A549 (cell line): ENCODE measurements around the gene SARDH. TPM values are rescaled to one million over a fixed set of nuclear protein-coding genes. Genes with fewer than 3 reads are reported as not detected.
A peak's percentile ranks its signal among the peaks of the same experiment; 100 is the strongest.

Source experiments
- ATAC-seq, 2 experiments: fragments of 200-7000 bp in 1 of 2; fragments of >200 bp in 1 of 2; cut with Nextera tagmentation in 1 of 2; cut with Tn5 transposase in 1 of 2; 3 replicates each; pipeline versions ENCODE4 v1.8.0 to v1.9.1; 2018 to 2020; ENCODE audit warnings: mild to moderate bottlenecking in 1 of 2, moderate library complexity in 1 of 2
- CTCF ChIA-PET: fragments of 300-600 bp; sonication (Branson Sonifier 250); formaldehyde crosslinking; extraction: SDS; loops from one replicate; lab custom pipeline; 2021; ENCODE audit warnings: antibody characterized with exemption, inconsistent platforms; lab: Yijun Ruan, JAX
- POLR2A ChIA-PET: fragments of 350-600 bp; formaldehyde crosslinking; extraction: SDS; loops from one replicate; lab custom pipeline; 2021; ENCODE audit warnings: antibody characterized with exemption, inconsistent platforms; lab: Yijun Ruan, JAX
- DNase-seq, 2 experiments: peaks; one replicate each; pipeline versions ENCODE4 v3.0.0 to v3.0.0-alpha.2; 2011 to 2016; ENCODE audit warnings: low read depth in 1 of 2, low spot score in 1 of 2
- FAIRE-seq: peaks from 2 replicates; lab custom pipeline; 2011; peaks lifted over from hg19 to GRCh38; lab: Jason Lieb, UNC
- H3K27ac ChIP-seq, 2 experiments: fragments of >200 bp; sonication (Bioruptor Twin); formaldehyde crosslinking; 3 replicates each; pipeline ENCODE4 v1.5.1; 2016 to 2017
- H3K4me1 ChIP-seq: fragments of >200 bp; sonication (Bioruptor Twin); formaldehyde crosslinking; 3 replicates; pipeline ENCODE4 v1.6.1; 2016
- H3K4me2 ChIP-seq: fragments of >200 bp; sonication (Bioruptor Twin); formaldehyde crosslinking; 3 replicates; pipeline ENCODE4 v1.6.1; 2016
- H3K4me3 ChIP-seq: fragments of >200 bp; sonication (Bioruptor Twin); formaldehyde crosslinking; 3 replicates; pipeline ENCODE4 v1.5.1; 2016
- H3K9me3 ChIP-seq: fragments of >200 bp; sonication (Bioruptor Twin); formaldehyde crosslinking; 3 replicates; pipeline ENCODE4 v1.6.1; 2016
- CBX8 ChIP-seq: fragments of 200-600 bp; sonication (generic); IDR thresholded peaks from 2 replicates; pipeline ENCODE4 v1.6.1; 2016
- CEBPB ChIP-seq, 2 experiments: fragments of >200 bp in 1 of 2; sonication (Bioruptor Twin) in 1 of 2; formaldehyde crosslinking in 1 of 2; IDR thresholded peaks; 2 replicates each; pipeline ENCODE4 v1.6.1; 2012 to 2016
- CHD2 ChIP-seq: fragments of 150-350 bp; IDR thresholded peaks from 2 replicates; pipeline ENCODE4 v1.6.1; 2014; ENCODE audit warnings: low read length; ENCODE audit not compliant: partially characterized antibody
- CHD4 ChIP-seq: fragments of 200-600 bp; sonication (generic); IDR thresholded peaks from 2 replicates; pipeline ENCODE4 v1.6.1; 2016; ENCODE audit warnings: antibody characterized with exemption, mild to moderate bottlenecking, borderline replicate concordance
- EHF ChIP-seq: fragments of 250-450 bp; sonication (Bioruptor Pico); IDR thresholded peaks from 2 replicates; pipeline ENCODE4 v1.5.0; 2020; ENCODE audit warnings: mild to moderate bottlenecking
- EHMT2 ChIP-seq: fragments of 200-600 bp; sonication (generic); IDR thresholded peaks from 2 replicates; pipeline ENCODE4 v1.6.1; 2016; ENCODE audit warnings: antibody characterized with exemption, low read depth, mild to moderate bottlenecking, moderate library complexity
- FOSL2 ChIP-seq, 2 experiments: fragments of 450-650 bp in 1 of 2; fragments of >200 bp in 1 of 2; sonication (Bioruptor Twin) in 1 of 2; formaldehyde crosslinking; IDR thresholded peaks; 2 replicates each; pipeline versions ENCODE4 v1.5.0 to v1.6.1; 2016 to 2020; ENCODE audit warnings: mild to moderate bottlenecking in 1 of 2, moderate library complexity in 1 of 2
- HOXA7 ChIP-seq: fragments of 250-450 bp; sonication (Bioruptor Pico); IDR thresholded peaks from 2 replicates; pipeline ENCODE4 v1.5.0; 2020; ENCODE audit warnings: mild to moderate bottlenecking, moderate library complexity
- JUNB ChIP-seq: fragments of >200 bp; sonication (Bioruptor Twin); formaldehyde crosslinking; IDR thresholded peaks from 2 replicates; pipeline ENCODE4 v1.6.1; 2016
- KDM5A ChIP-seq: fragments of 200-600 bp; sonication (generic); IDR thresholded peaks from 2 replicates; pipeline ENCODE4 v1.6.1; 2016; ENCODE audit warnings: antibody characterized with exemption, mild to moderate bottlenecking
- MAFK ChIP-seq: fragments of 450-650 bp; IDR thresholded peaks from 2 replicates; pipeline ENCODE4 v1.6.1; 2014; ENCODE audit not compliant: partially characterized antibody
- MAZ ChIP-seq: fragments of 150-350 bp; IDR thresholded peaks from 2 replicates; pipeline ENCODE4 v1.6.1; 2014; ENCODE audit warnings: antibody characterized with exemption, low read depth, low read length, borderline replicate concordance
- POLR2A ChIP-seq: IDR thresholded peaks from 2 replicates; pipeline ENCODE4 v1.6.1; 2012; ENCODE audit warnings: mild to moderate bottlenecking, low read length
- POLR2AphosphoS2 ChIP-seq: conservative IDR thresholded peaks from 2 replicates; pipeline ENCODE4 v1.6.1; 2012; ENCODE audit warnings: low read length, improper control_type of control experiment, inconsistent platforms
- RAD21 ChIP-seq, 2 experiments: fragments of >200 bp in 1 of 2; sonication (Bioruptor Twin) in 1 of 2; formaldehyde crosslinking in 1 of 2; IDR thresholded peaks in 1 of 2; conservative IDR thresholded peaks in 1 of 2; 2 replicates in 1 of 2; 3 replicates in 1 of 2; pipeline ENCODE4 v1.6.1; 2012 to 2018; ENCODE audit warnings: inconsistent platforms in 1 of 2
- RCOR1 ChIP-seq: fragments of 150-350 bp; IDR thresholded peaks from 2 replicates; pipeline ENCODE4 v1.6.1; 2014; ENCODE audit warnings: antibody characterized with exemption, low read length, low read depth
- TFCP2L1 ChIP-seq: fragments of 250-450 bp; sonication (Bioruptor Pico); IDR thresholded peaks from 2 replicates; pipeline ENCODE4 v1.5.0; 2021; ENCODE audit warnings: mild to moderate bottlenecking
- USF2 ChIP-seq: fragments of 450-650 bp; IDR thresholded peaks from 2 replicates; pipeline ENCODE4 v1.6.1; 2014; ENCODE audit warnings: antibody characterized with exemption
- ZC3H11A ChIP-seq: fragments of 450-650 bp; IDR thresholded peaks from 2 replicates; pipeline ENCODE4 v1.6.1; 2014; ENCODE audit warnings: antibody characterized with exemption, mild to moderate bottlenecking
- ZFP36 ChIP-seq: fragments of 450-650 bp; IDR thresholded peaks from 2 replicates; pipeline ENCODE4 v1.6.1; 2014; ENCODE audit warnings: borderline replicate concordance; ENCODE audit not compliant: partially characterized antibody
- ZSCAN20 ChIP-seq: fragments of 250-450 bp; sonication (Bioruptor Pico); IDR thresholded peaks from 2 replicates; pipeline ENCODE4 v1.8.0; 2022; ENCODE audit warnings: mild to moderate bottlenecking, moderate library complexity
- WGBS: methylation state at CpG from one replicate; pipeline ENCODE4 v1.1.6; 2017; ENCODE audit errors: missing lambda C conversion rate; 5-methylcytosine and 5-hydroxymethylcytosine counted together
- polyA plus RNA-seq, 4 experiments: library from polyadenylated mRNA; depleted of rRNA in 3 of 4; stranded (reverse); fragments of >200 nt; fragmentation: RNase III in 1 of 4; extraction: RNeasy Plus Mini Kit Qiagen cat#74134 plus additional on column Dnase treatment in 1 of 4; gene quantifications; 2 replicates in 3 of 4; 3 replicates in 1 of 4; pipeline ENCODE4 v1.2.3, GENCODE V29; 2011 to 2017
- TF ChIP-seq, protein P1 (sequence below): IDR thresholded peaks from 2 replicates; pipeline ENCODE4 v1.6.1; 2012; ENCODE audit warnings: low read depth, borderline replicate concordance
- TF ChIP-seq, protein P2 (sequence below): fragments of >200 bp; sonication (Bioruptor Twin); formaldehyde crosslinking; IDR thresholded peaks from 3 replicates; pipeline ENCODE4 v1.6.1; 2016
- TF ChIP-seq, protein P3 (sequence below): fragments of 250-450 bp; sonication (Bioruptor Pico); IDR thresholded peaks from 2 replicates; pipeline ENCODE4 v1.5.0; 2021; ENCODE audit warnings: mild to moderate bottlenecking, moderate library complexity, borderline replicate concordance
- TF ChIP-seq, protein P4 (sequence below): fragments of 250-450 bp; sonication (Bioruptor Pico); IDR thresholded peaks from 2 replicates; pipeline ENCODE4 v1.5.0; 2020; ENCODE audit warnings: low read depth, mild to moderate bottlenecking, moderate library complexity

Gene SARDH
- polyA plus RNA-seq, 2 of the 4 experiments (the other 2 are of a cell fraction): 0.08 TPM; not detected in 1

- DNase-seq: no peak
- TF ChIP-seq POLR2AphosphoS2 (no peak), MAZ (no peak), CEBPB (IDR thresholded peaks at IDR 0.05) (no peak), JUNB (no peak), FOSL2 (IDR thresholded peaks at IDR 0.05) (no peak), FOSL2 (CRISPR knock-in tag; IDR thresholded peaks at IDR 0.05) (no peak), TFCP2L1 (no peak), ZC3H11A (no peak), POLR2A (no peak), ZFP36 (no peak), RCOR1 (no peak), CHD4 (no peak), RAD21 (conservative IDR thresholded peaks at IDR 0.05 in 1 of 2, IDR thresholded peaks at IDR 0.05 in 1 of 2) (no peak), CHD2 (no peak)
- TF ChIP-seq, protein P1, sequence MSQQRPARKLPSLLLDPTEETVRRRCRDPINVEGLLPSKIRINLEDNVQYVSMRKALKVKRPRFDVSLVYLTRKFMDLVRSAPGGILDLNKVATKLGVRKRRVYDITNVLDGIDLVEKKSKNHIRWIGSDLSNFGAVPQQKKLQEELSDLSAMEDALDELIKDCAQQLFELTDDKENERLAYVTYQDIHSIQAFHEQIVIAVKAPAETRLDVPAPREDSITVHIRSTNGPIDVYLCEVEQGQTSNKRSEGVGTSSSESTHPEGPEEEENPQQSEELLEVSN: no peak
- TF ChIP-seq, protein P2, sequence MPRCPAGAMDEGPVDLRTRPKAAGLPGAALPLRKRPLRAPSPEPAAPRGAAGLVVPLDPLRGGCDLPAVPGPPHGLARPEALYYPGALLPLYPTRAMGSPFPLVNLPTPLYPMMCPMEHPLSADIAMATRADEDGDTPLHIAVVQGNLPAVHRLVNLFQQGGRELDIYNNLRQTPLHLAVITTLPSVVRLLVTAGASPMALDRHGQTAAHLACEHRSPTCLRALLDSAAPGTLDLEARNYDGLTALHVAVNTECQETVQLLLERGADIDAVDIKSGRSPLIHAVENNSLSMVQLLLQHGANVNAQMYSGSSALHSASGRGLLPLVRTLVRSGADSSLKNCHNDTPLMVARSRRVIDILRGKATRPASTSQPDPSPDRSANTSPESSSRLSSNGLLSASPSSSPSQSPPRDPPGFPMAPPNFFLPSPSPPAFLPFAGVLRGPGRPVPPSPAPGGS: no peak
- TF ChIP-seq, protein P3, sequence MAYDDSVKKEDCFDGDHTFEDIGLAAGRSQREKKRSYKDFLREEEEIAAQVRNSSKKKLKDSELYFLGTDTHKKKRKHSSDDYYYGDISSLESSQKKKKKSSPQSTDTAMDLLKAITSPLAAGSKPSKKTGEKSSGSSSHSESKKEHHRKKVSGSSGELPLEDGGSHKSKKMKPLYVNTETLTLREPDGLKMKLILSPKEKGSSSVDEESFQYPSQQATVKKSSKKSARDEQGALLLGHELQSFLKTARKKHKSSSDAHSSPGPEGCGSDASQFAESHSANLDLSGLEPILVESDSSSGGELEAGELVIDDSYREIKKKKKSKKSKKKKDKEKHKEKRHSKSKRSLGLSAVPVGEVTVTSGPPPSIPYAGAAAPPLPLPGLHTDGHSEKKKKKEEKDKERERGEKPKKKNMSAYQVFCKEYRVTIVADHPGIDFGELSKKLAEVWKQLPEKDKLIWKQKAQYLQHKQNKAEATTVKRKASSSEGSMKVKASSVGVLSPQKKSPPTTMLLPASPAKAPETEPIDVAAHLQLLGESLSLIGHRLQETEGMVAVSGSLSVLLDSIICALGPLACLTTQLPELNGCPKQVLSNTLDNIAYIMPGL (CRISPR knock-in tag): no peak
- Histone ChIP-seq H3K4me2 (no peak overlapping the region), H3K9me3 (no peaks in the 10 kb centered on the region), H3K27ac (no peak overlapping the region), H3K4me3 (no peak overlapping the region), H3K4me1 (0 out of 3 replicates have a peak, but pooled peaks cover 5% of the 10 kb centered on the region)
- CTCF ChIA-PET: interaction anchor here (1.0 to 1.3 kb wide), 2 partner anchors 11 to 51 kb away, joined by 3 read pairs; no protein-coding TSS in a partner anchor
- 71% methylated on average over 22 of the region's 25 CpGs for WGBS
- ATAC-seq: no peak
- FAIRE-seq: no peak
- POLR2A ChIA-PET: no interaction called here
Observed at GRCh38 chr9:133692364-133692985, 45.7 kb downstream of the SARDH start.

DNA sequence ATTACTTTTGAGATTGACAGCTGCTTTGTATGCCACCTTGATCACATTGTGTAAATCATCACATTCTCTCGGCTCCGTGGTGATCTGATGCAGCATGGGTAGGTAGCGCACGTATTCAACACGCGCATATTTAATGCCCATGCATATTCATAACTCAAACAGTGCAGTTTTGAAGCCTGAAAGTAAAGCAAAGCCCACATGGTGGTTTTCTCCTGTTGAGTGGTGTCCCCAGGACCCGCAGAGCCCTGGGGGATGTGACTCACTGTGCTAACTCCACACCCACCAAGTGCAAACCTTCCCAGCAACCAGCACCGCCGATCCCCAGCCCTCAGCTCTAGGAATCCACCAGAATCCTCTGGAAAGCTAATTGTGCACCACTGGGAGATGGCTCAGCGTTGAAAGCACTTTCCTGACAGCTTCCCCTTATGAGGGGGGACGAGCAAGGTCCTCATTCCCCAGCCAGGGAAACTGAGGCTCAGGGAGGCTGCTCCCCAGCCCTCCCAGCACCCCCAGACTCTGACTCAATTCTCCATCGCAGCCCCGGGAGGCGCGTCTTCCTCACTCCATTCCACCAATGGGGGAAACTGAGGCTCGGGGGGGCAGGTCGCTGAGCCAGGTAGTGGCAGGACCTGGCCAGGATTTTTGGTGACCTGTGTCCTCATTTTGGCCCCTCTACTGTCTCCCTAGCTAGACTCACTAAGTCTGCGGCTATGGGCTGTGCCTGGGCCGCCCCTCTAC lies 46.4 kb downstream of the SARDH start:
- Histone ChIP-seq H3K9me3 (no peaks in the 10 kb centered on the region), H3K4me2 (no peak overlapping the region), H3K4me3 (no peak overlapping the region), H3K27ac (no peak overlapping the region), H3K4me1 (0 out of 3 replicates have a peak, but pooled peaks cover 5% of the 10 kb centered on the region)
- ChIA-PET CTCF (interaction anchor here (1.0 to 1.3 kb wide), 3 partner anchors 12 to 51 kb away, joined by 3 to 4 read pairs (median 3); no protein-coding TSS in a partner anchor), POLR2A (no interaction called here)
- ATAC-seq (peak in 1 of 2 experiments; percentile 55; a peak in 3 of 6 replicates), FAIRE-seq (no peak), DNase-seq (no peak)
- WGBS: 66% methylated on average over 18 of the region's 19 CpGs
- no peak for TF ChIP-seq EHF (CRISPR knock-in tag)

GRCh38 chr9:133691191-133691590 lies 47.0 kb downstream of the SARDH start:
- no peak overlapping the region for H3K27ac ChIP-seq
- no peak for ATAC-seq
- TF ChIP-seq EHMT2 (no peak), HOXA7 (CRISPR knock-in tag) (no peak), RCOR1 (no peak), ZSCAN20 (CRISPR knock-in tag) (no peak), CBX8 (no peak), USF2 (no peak), KDM5A (no peak), MAZ (no peak), MAFK (no peak), FOSL2 (IDR thresholded peaks at IDR 0.05) (no peak), FOSL2 (CRISPR knock-in tag; IDR thresholded peaks at IDR 0.05) (no peak), CHD2 (no peak), EHF (CRISPR knock-in tag) (no peak)
- TF ChIP-seq, protein P4, sequence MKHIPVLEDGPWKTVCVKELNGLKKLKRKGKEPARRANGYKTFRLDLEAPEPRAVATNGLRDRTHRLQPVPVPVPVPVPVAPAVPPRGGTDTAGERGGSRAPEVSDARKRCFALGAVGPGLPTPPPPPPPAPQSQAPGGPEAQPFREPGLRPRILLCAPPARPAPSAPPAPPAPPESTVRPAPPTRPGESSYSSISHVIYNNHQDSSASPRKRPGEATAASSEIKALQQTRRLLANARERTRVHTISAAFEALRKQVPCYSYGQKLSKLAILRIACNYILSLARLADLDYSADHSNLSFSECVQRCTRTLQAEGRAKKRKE (CRISPR knock-in tag): no peak

More at GRCh38 chr9:133691191-133691590, 47.0 kb downstream of the SARDH start:
- 0 out of 3 replicates have a peak, but pooled peaks cover 5% of the 10 kb centered on the region for H3K4me1 ChIP-seq
- no peak for FAIRE-seq
- no peak overlapping the region for H3K4me2 ChIP-seq
- 69% methylated on average over 2 of the region's 4 CpGs for WGBS
- H3K9me3 ChIP-seq: no peaks in the 10 kb centered on the region
- no peak overlapping the region for H3K4me3 ChIP-seq
- DNase-seq: no peak
- ChIA-PET CTCF (interaction anchor here (1.0 to 1.3 kb wide), 2 partner anchors 36 to 52 kb away, joined by 3 to 4 read pairs; no protein-coding TSS in a partner anchor), POLR2A (no interaction called here)
